Measurements from ENCODE around the gene CYP4Z1.
"Not testable (repeated sequence)": the region's sequence is repeated elsewhere in the genome, so short reads cannot be mapped to it uniquely, and the experiment has no call there.

Gene CYP4Z1

GRCh38 chr1:47030170-47030805 lies 36.7 kb upstream of the CYP4Z1 start:
- TF ChIP-seq CTCF (IDR thresholded peaks at IDR 0.05): no peak
- no peaks in the 10 kb centered on the region for H3K27me3 ChIP-seq (ENCODE audit: control insufficient read depth, insufficient read depth, low read length)
- H3K4me1 ChIP-seq: no peaks in the 10 kb centered on the region
- H3K4me3 ChIP-seq (ENCODE audit: low read depth, low read length): no peak overlapping the region
- no peaks in the 10 kb centered on the region for H3K9me3 ChIP-seq (ENCODE audit: control insufficient read depth, low read length)
- no peaks in the 10 kb centered on the region for H3K36me3 ChIP-seq (ENCODE audit: control insufficient read depth, insufficient read depth, low read length)
- no peak overlapping the region for H3K27ac ChIP-seq
- H3K79me2 ChIP-seq: no peaks in the 10 kb centered on the region
- H3K4me2 ChIP-seq (ENCODE audit: low read length): no peak overlapping the region
- H2AFZ ChIP-seq: no peak overlapping the region
- H3K9ac ChIP-seq: no peak overlapping the region

- Histone ChIP-seq H3K36me3 (ENCODE audit: control insufficient read depth, insufficient read depth, low read length) (no peaks in the 10 kb centered on the region), H3K27ac (no peak overlapping the region), H3K27me3 (ENCODE audit: control insufficient read depth, insufficient read depth, low read length) (no peaks in the 10 kb centered on the region), H3K4me3 (ENCODE audit: low read depth, low read length) (no peak overlapping the region), H3K4me1 (no peaks in the 10 kb centered on the region), H3K79me2 (no peaks in the 10 kb centered on the region), H2AFZ (no peak overlapping the region), H3K9me3 (ENCODE audit: control insufficient read depth, low read length) (no peaks in the 10 kb centered on the region), H3K4me2 (ENCODE audit: low read length) (no peak overlapping the region), H3K9ac (no peak overlapping the region)
- no peak for TF ChIP-seq CTCF (IDR thresholded peaks at IDR 0.05)
Observed at GRCh38 chr1:47031059-47031458, 36.0 kb upstream of the CYP4Z1 start.

DNA sequence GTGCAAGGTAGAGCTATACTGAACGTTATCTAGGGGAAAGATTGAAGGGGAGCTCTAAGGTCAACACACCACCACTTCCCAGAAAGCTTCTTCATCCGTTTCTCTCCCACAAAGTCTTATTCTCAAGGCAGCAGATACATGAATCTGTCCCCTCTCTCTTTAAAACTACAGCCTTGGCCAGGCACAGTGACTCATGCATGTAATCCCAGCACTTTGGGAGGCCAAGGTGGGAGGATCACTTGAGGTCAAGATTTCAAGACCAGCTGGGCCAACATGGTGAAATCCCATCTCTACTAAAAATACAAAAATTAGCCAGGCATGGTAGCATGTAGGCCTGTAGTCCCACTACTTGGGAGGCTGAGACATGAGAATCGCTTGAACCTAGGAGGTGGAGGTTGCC lies 35.4 kb upstream of the CYP4Z1 start:
- no peak overlapping the region for H3K27ac ChIP-seq
- TF ChIP-seq CTCF (IDR thresholded peaks at IDR 0.05): no peak

GRCh38 chr1:47036764-47037163 lies 30.3 kb upstream of the CYP4Z1 start:
- no peak overlapping the region for H3K27ac ChIP-seq
- H3K4me1 ChIP-seq: no peaks in the 10 kb centered on the region
- TF ChIP-seq CTCF (IDR thresholded peaks at IDR 0.05): no peak
- H3K36me3 ChIP-seq (ENCODE audit: control insufficient read depth, insufficient read depth, low read length): no peaks in the 10 kb centered on the region
- no peaks in the 10 kb centered on the region for H3K27me3 ChIP-seq (ENCODE audit: control insufficient read depth, insufficient read depth, low read length)
- H3K4me3 ChIP-seq (ENCODE audit: low read depth, low read length): no peak overlapping the region
- H3K9me3 ChIP-seq (ENCODE audit: control insufficient read depth, low read length): no peaks in the 10 kb centered on the region
- H2AFZ ChIP-seq: no peak overlapping the region
- no peak overlapping the region for H3K9ac ChIP-seq
- H3K4me2 ChIP-seq (ENCODE audit: low read length): no peak overlapping the region
- no peaks in the 10 kb centered on the region for H3K79me2 ChIP-seq

More for the DNA sequence above, 35.4 kb upstream of the CYP4Z1 start:
- no peaks in the 10 kb centered on the region for H3K79me2 ChIP-seq
- H3K9ac ChIP-seq: no peak overlapping the region
- no peaks in the 10 kb centered on the region for H3K4me1 ChIP-seq
- no peaks in the 10 kb centered on the region for H3K9me3 ChIP-seq (ENCODE audit: control insufficient read depth, low read length)
- H3K4me2 ChIP-seq (ENCODE audit: low read length): no peak overlapping the region
- no peak overlapping the region for H2AFZ ChIP-seq
- no peaks in the 10 kb centered on the region for H3K27me3 ChIP-seq (ENCODE audit: control insufficient read depth, insufficient read depth, low read length)
- no peak overlapping the region for H3K4me3 ChIP-seq (ENCODE audit: low read depth, low read length)
- no peaks in the 10 kb centered on the region for H3K36me3 ChIP-seq (ENCODE audit: control insufficient read depth, insufficient read depth, low read length)

DNA sequence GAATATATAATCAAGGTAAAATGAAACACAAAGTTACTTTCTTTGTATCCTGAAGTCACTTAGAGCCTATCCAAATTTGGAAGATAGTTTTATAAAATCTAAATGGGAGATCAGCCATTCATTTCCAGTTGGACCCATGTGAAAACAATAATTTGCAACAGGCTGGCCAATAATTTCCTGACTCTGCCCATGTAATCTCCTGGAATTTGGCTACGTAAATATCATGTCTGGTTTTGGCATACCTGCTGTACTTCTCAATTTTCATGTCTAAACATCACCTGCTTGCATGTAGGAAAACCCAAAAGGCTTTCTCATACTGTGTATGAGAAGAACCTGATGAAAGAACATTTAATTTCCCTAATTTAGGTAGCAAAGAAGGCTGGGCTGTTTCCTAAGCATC lies 7.7 kb upstream of the CYP4Z1 start:
- Histone ChIP-seq H3K4me3 (ENCODE audit: low read depth, low read length) (no peak overlapping the region), H3K79me2 (no peaks in the 10 kb centered on the region), H3K9ac (no peak overlapping the region), H3K4me1 (no peaks in the 10 kb centered on the region), H3K9me3 (ENCODE audit: control insufficient read depth, low read length) (no peaks in the 10 kb centered on the region), H2AFZ (no peak overlapping the region), H3K4me2 (ENCODE audit: low read length) (no peak overlapping the region), H3K27ac (no peak overlapping the region), H3K36me3 (ENCODE audit: control insufficient read depth, insufficient read depth, low read length) (no peaks in the 10 kb centered on the region), H3K27me3 (ENCODE audit: control insufficient read depth, insufficient read depth, low read length) (no peaks in the 10 kb centered on the region)
- no peak for TF ChIP-seq CTCF (IDR thresholded peaks at IDR 0.05)

- not testable (repeated sequence) for H3K4me1 ChIP-seq; H3K27ac ChIP-seq; H3K27me3 ChIP-seq (ENCODE audit: control insufficient read depth, insufficient read depth, low read length); H2AFZ ChIP-seq; H3K4me3 ChIP-seq (ENCODE audit: low read depth, low read length); H3K79me2 ChIP-seq; H3K9ac ChIP-seq; H3K4me2 ChIP-seq (ENCODE audit: low read length); H3K9me3 ChIP-seq (ENCODE audit: control insufficient read depth, low read length); H3K36me3 ChIP-seq (ENCODE audit: control insufficient read depth, insufficient read depth, low read length)
Observed at GRCh38 chr1:47069080-47069479, 2.0 kb downstream of the CYP4Z1 start.

- not testable (repeated sequence) for H3K4me1 ChIP-seq, H3K27ac ChIP-seq, H3K79me2 ChIP-seq
Observed at GRCh38 chr1:47069509-47069908, 2.5 kb downstream of the CYP4Z1 start.

More at GRCh38 chr1:47069509-47069908, 2.5 kb downstream of the CYP4Z1 start:
- not testable (repeated sequence) for H2AFZ ChIP-seq; H3K4me3 ChIP-seq (ENCODE audit: low read depth, low read length); H3K36me3 ChIP-seq (ENCODE audit: control insufficient read depth, insufficient read depth, low read length); H3K9me3 ChIP-seq (ENCODE audit: control insufficient read depth, low read length); H3K4me2 ChIP-seq (ENCODE audit: low read length); H3K9ac ChIP-seq; H3K27me3 ChIP-seq (ENCODE audit: control insufficient read depth, insufficient read depth, low read length)

Measured in parathyroid adenoma (tissue), 2 donors.